Measurements from ENCODE around the gene GABRB3.

GABRB3 gene

DNA sequence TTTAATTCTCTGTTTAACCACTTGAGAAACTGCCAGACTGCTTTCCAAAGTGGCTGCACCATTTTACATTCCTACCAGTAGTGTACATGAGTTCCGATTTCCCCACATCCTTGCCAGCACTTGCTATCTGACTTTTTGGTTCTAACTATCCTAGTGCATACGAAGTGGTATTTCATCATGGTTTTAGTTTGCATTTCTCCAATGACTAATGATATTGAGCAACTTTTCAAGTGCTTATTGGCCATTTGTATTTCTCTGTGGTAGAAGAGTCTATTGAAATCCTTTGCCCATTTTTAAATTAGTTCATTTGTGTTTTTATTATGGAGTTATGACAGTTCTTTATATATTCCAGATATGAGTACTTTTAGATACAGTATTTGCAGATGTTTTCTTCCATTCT is 247.8 kb downstream of the GABRB3 start:
- DNase-seq: no peak

GRCh38 chr15:26521691-26522198 is 251.1 kb downstream of the GABRB3 start:
- no peak for DNase-seq

GRCh38 chr15:26521130-26521529 is 251.7 kb downstream of the GABRB3 start:
- no peak for DNase-seq

DNA sequence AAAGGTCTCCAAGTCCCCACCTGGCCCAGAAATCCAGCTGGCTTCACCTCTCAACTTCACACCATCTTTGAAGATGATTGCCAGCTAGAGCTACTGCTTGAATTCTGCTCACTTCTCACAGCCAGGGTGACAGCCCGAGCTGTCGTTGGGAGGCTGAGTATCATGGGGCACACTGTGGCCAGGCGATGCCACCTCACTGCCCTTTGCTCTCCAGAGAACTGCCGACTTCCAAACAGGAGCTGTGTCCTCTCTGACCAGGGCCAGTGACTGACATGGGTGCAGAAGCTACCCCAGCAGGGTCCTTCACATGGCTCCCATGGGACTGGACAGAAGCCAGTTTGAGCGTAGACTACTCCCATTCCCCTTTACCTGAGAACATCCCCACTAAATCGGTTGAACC is 254.0 kb downstream of the GABRB3 start:
- no peak for DNase-seq

DNA sequence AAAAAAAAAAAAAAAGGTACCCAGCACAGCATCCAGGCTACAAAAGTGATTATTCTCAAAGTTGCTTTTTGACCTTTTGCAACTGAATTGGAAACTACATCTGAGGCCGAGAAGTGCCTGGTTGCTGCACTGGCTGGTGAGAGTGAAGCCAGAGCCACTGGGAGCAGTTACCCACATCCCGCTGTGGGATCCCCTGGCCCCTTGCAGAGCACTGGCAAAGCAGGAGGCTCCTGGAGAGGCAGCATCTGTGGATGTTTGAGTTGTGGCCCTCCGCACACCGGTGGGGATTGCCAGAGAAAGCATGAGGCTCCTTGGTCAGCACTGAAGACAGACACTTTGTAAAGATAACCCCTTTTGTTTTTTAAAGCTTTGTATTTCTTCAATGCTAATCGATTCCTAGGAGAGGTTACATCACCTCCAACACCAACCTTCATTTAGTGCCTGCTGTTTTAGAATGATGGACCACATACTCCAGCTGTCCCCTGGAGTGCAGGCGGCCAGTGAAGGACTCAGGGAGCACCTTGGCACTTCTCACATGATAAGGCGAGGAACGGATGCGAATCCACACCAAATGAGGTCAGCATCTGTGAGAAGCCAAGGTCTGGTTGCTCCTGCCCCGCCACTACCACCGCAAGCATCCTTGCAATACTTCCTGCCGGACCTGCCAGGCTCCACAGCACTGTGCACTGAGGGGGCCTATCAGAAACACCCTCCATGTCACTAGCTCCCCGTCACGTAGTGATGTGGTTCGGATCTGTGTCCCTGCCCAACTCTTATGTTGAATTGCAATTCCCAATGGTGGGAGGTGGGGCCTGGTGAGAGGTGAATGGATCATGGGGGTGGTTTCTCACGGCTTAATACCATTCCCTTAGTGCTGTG is 256.5 kb downstream of the GABRB3 start:
- DNase-seq: no peak

GRCh38 chr15:26504009-26504408 is 268.9 kb downstream of the GABRB3 start:
- no peak for DNase-seq
